Measurements from ENCODE around the gene TMEM175.

Gene TMEM175

GRCh38 chr4:890036-890695 lies 42.1 kb upstream of the TMEM175 start:
- Histone ChIP-seq H3K36me3 (peaks cover 47 to 97% (median 71%) of the 10 kb centered on the region in 3 donors), H3K4me1 (no peaks in the 10 kb centered on the region), H3K27me3 (no peaks in the 10 kb centered on the region), H3K27ac (no peak overlapping the region), H3K9me3 (no peaks in the 10 kb centered on the region), H3K4me3 (no peak overlapping the region)
- intact Hi-C loops (cut with DNase I; ENCODE audit: low total_unique reads), result no loop called here
- no peak for TF ChIP-seq CTCF (IDR thresholded peaks at IDR 0.05)
- DNase-seq, result no peak

- Histone ChIP-seq H3K4me3 (no peak overlapping the region), H3K27ac (no peak overlapping the region), H3K36me3 (peaks cover 57 to 97% (median 63%) of the 10 kb centered on the region in 3 donors), H3K9me3 (no peaks in the 10 kb centered on the region), H3K4me1 (no peaks in the 10 kb centered on the region), H3K27me3 (no peaks in the 10 kb centered on the region)
- TF ChIP-seq CTCF (IDR thresholded peaks at IDR 0.05), result no peak
- no peak for DNase-seq
- intact Hi-C loops (cut with DNase I; ENCODE audit: low total_unique reads), result no loop called here
Observed at GRCh38 chr4:891747-892146, 40.5 kb upstream of the TMEM175 start.

- no peak for TF ChIP-seq CTCF (IDR thresholded peaks at IDR 0.05)
- Histone ChIP-seq H3K27me3 (no peaks in the 10 kb centered on the region), H3K4me1 (no peaks in the 10 kb centered on the region), H3K9me3 (no peaks in the 10 kb centered on the region), H3K36me3 (peaks cover 57 to 97% (median 72%) of the 10 kb centered on the region in 3 donors), H3K27ac (no peak overlapping the region), H3K4me3 (no peak overlapping the region)
- DNase-seq, result no peak
- intact Hi-C loops (cut with DNase I; ENCODE audit: low total_unique reads), result no loop called here
Observed at GRCh38 chr4:892780-893179, 39.5 kb upstream of the TMEM175 start.

- TF ChIP-seq CTCF (IDR thresholded peaks at IDR 0.05), result no peak
- H3K4me1 ChIP-seq, result no peaks in the 10 kb centered on the region
- H3K27me3 ChIP-seq, result no peaks in the 10 kb centered on the region
- H3K4me3 ChIP-seq, result no peak overlapping the region
- no peak overlapping the region for H3K27ac ChIP-seq
- peaks cover 52 to 96% (median 71%) of the 10 kb centered on the region in 3 donors for H3K36me3 ChIP-seq
- no peak for DNase-seq
- no peaks in the 10 kb centered on the region for H3K9me3 ChIP-seq
- intact Hi-C loops (cut with DNase I; ENCODE audit: low total_unique reads), result no loop called here
Observed at GRCh38 chr4:893276-893994, 38.8 kb upstream of the TMEM175 start.

- no peak overlapping the region for H3K27ac ChIP-seq
- intact Hi-C loops (cut with DNase I; ENCODE audit: low total_unique reads), result no loop called here
- H3K4me1 ChIP-seq, result no peaks in the 10 kb centered on the region
- no peaks in the 10 kb centered on the region for H3K27me3 ChIP-seq
- H3K36me3 ChIP-seq, result peaks cover 45 to 89% (median 67%) of the 10 kb centered on the region in 3 donors
- no peak for TF ChIP-seq CTCF (IDR thresholded peaks at IDR 0.05)
- no peak for DNase-seq
- H3K9me3 ChIP-seq, result no peaks in the 10 kb centered on the region
- H3K4me3 ChIP-seq, result no peak overlapping the region
Observed at GRCh38 chr4:893995-894705, 38.1 kb upstream of the TMEM175 start.

Measured in tibial artery (tissue), 4 donors.